GM12878 (cell line): ENCODE data around the gene MATN3. TPM values are rescaled to one million over a fixed set of nuclear protein-coding genes. Genes with fewer than 3 reads are reported as not detected.

Experiments
- ATAC-seq: fragments of 200-7000 bp; cut with Tn5 transposase; 3 replicates; pipeline ENCODE4 v1.9.1; 2020; ENCODE audit warnings: mild to moderate bottlenecking, moderate library complexity
- BruUV-seq: library from RNA; stranded (reverse); fragments of 400-500 nt; replicated peaks from 2 replicates; lab custom pipeline; 2021; lab: Mats Ljungman, UMichigan
- CTCF ChIA-PET: fragments of 300-600 bp; sonication (Branson Sonifier 250); formaldehyde crosslinking; extraction: SDS; loops from one replicate; lab custom pipeline; 2021; ENCODE audit warnings: inconsistent platforms; lab: Yijun Ruan, JAX
- POLR2A ChIA-PET: fragments of 350-600 bp; formaldehyde crosslinking; extraction: SDS; loops from one replicate; lab custom pipeline; 2021; ENCODE audit warnings: inconsistent platforms; lab: Charles Lee
- RAD21 ChIA-PET: fragments of 300-600 bp; sonication (Branson Sonifier 250); formaldehyde crosslinking; loops from one replicate; lab custom pipeline; 2023; ENCODE audit warnings: antibody characterized with exemption; ENCODE audit not compliant: unreplicated experiment; lab: Charles Lee
- SMC1A ChIA-PET: fragments of 300-600 bp; sonication (Branson Sonifier 250); formaldehyde crosslinking; loops from one replicate; lab custom pipeline; 2023; ENCODE audit not compliant: unreplicated experiment, uncharacterized antibody; lab: Charles Lee
- DNase-seq: peaks from one replicate; pipeline ENCODE4 v3.0.0-alpha.2; 2011; ENCODE audit warnings: low read depth, low spot score
- FAIRE-seq: peaks from 3 replicates; lab custom pipeline; 2011; peaks lifted over from hg19 to GRCh38; lab: Jason Lieb, UNC
- H2AFZ ChIP-seq: 2 replicates; pipeline ENCODE4 v1.6.0; 2011; ENCODE audit warnings: low read depth, low read length, control low read depth; ENCODE audit not compliant: control insufficient read depth
- H3K27ac ChIP-seq: 2 replicates; pipeline ENCODE4 v1.5.1; 2011; ENCODE audit warnings: control low read depth; ENCODE audit not compliant: control insufficient read depth, insufficient read depth
- H3K27me3 ChIP-seq, 2 experiments: replicated peaks in 1 of 2; 2 replicates each; pipeline versions ENCODE4 v1.6.0 to v1.6.1; 2011; ENCODE audit warnings: low read length in 1 of 2; ENCODE audit not compliant: control insufficient read depth in 2 of 2, insufficient read depth in 2 of 2
- H3K36me3 ChIP-seq, 2 experiments: 2 replicates each; pipeline ENCODE4 v1.5.1; 2011; ENCODE audit warnings: low read length in 1 of 2; ENCODE audit not compliant: control insufficient read depth in 2 of 2, insufficient read depth in 2 of 2
- H3K4me1 ChIP-seq: 2 replicates; pipeline ENCODE4 v1.6.1; 2011; ENCODE audit warnings: mild to moderate bottlenecking, low read length, moderate library complexity, mixed read lengths; ENCODE audit not compliant: control insufficient read depth, insufficient read depth
- H3K4me2 ChIP-seq: 2 replicates; pipeline ENCODE4 v1.6.0; 2011; ENCODE audit warnings: control low read depth; ENCODE audit not compliant: control insufficient read depth, insufficient read depth
- H3K4me3 ChIP-seq: fragments of 200-600 bp; sonication (generic); 2 replicates; pipeline ENCODE4 v1.5.1; 2016
- H3K79me2 ChIP-seq: 2 replicates; pipeline ENCODE4 v1.6.0; 2011; ENCODE audit warnings: low read length; ENCODE audit not compliant: control insufficient read depth, insufficient read depth
- H3K9ac ChIP-seq: 2 replicates; pipeline ENCODE4 v1.8.0; 2011; ENCODE audit warnings: low read length, control low read depth, mixed read lengths; ENCODE audit not compliant: control insufficient read depth, insufficient read depth
- H3K9me3 ChIP-seq: replicated peaks from 3 replicates; pipeline ENCODE4 v1.5.1; 2011; ENCODE audit warnings: mild to moderate bottlenecking, low read length; ENCODE audit not compliant: control insufficient read depth, insufficient read depth
- H4K20me1 ChIP-seq: 2 replicates; pipeline ENCODE4 v1.6.0; 2011; ENCODE audit not compliant: control insufficient read depth, insufficient read depth
- BHLHE40 ChIP-seq, 2 experiments: fragments of 450-650 bp in 1 of 2; IDR thresholded peaks; 2 replicates each; pipeline ENCODE4 v1.6.1; 2011 to 2017; ENCODE audit warnings: low read depth in 2 of 2, borderline replicate concordance in 1 of 2, improper control_type of control experiment in 1 of 2, low read length in 1 of 2, mild to moderate bottlenecking in 1 of 2
- BMI1 ChIP-seq: fragments of 450-650 bp; IDR thresholded peaks from 2 replicates; pipeline ENCODE4 v1.6.1; 2016; ENCODE audit warnings: mild to moderate bottlenecking, moderate library complexity, borderline replicate concordance
- CHD2 ChIP-seq: IDR thresholded peaks from 2 replicates; pipeline ENCODE4 v1.6.1; 2011; ENCODE audit warnings: low read depth, low read length, improper control_type of control experiment, borderline replicate concordance
- CHD4 ChIP-seq: fragments of 200-600 bp; sonication (generic); IDR thresholded peaks from 2 replicates; pipeline ENCODE4 v1.6.1; 2016; ENCODE audit warnings: mild to moderate bottlenecking
- CREB1 ChIP-seq: IDR thresholded peaks from 2 replicates; pipeline ENCODE4 v1.6.1; 2012; ENCODE audit warnings: low read depth, mild to moderate bottlenecking, inconsistent platforms
- CREM ChIP-seq: IDR thresholded peaks from 2 replicates; pipeline ENCODE4 v1.6.1; 2014; ENCODE audit warnings: antibody characterized with exemption, low read depth
- EED ChIP-seq: sonication (generic); IDR thresholded peaks from 2 replicates; pipeline ENCODE4 v1.6.1; 2016; ENCODE audit warnings: antibody characterized with exemption, low read depth
- EGR1 ChIP-seq, 2 experiments: IDR thresholded peaks; 1 replicate in 1 of 2; 2 replicates in 1 of 2; pipeline ENCODE4 v1.6.1; 2011 to 2012; ENCODE audit warnings: low read depth in 2 of 2, low read length in 2 of 2, borderline replicate concordance in 1 of 2, mild to moderate bottlenecking in 1 of 2, moderate library complexity in 1 of 2
- ELK1 ChIP-seq: IDR thresholded peaks from 2 replicates; pipeline ENCODE4 v1.6.1; 2012; ENCODE audit warnings: low read depth, low read length, improper control_type of control experiment
- HDAC6 ChIP-seq: fragments of 200-600 bp; sonication (generic); IDR thresholded peaks from one replicate; pipeline ENCODE4 v1.8.0; 2017; ENCODE audit warnings: antibody characterized with exemption; ENCODE audit not compliant: unreplicated experiment
- LARP7 ChIP-seq: fragments of 450-650 bp; IDR thresholded peaks from 2 replicates; pipeline ENCODE4 v1.6.1; 2017; ENCODE audit warnings: mild to moderate bottlenecking
- MXI1 ChIP-seq: fragments of 150-350 bp; IDR thresholded peaks from 2 replicates; pipeline ENCODE4 v1.6.1; 2011; ENCODE audit warnings: low read depth, mild to moderate bottlenecking, inconsistent platforms, low read length, improper control_type of control experiment
- NR2C2 ChIP-seq: IDR thresholded peaks from 2 replicates; pipeline ENCODE4 v1.6.1; 2011; ENCODE audit warnings: borderline replicate concordance, low read depth; ENCODE audit not compliant: control insufficient read depth, insufficient read length
- PAX5 ChIP-seq: IDR thresholded peaks from 2 replicates; pipeline ENCODE4 v1.6.1; 2011; ENCODE audit warnings: low read depth, low read length, borderline replicate concordance
- POLR2A ChIP-seq: IDR thresholded peaks from 2 replicates; pipeline ENCODE4 v1.6.1; 2011; ENCODE audit warnings: low read depth, mild to moderate bottlenecking, low read length
- POLR2AphosphoS2 ChIP-seq: IDR thresholded peaks from 2 replicates; pipeline ENCODE4 v1.6.1; 2011; ENCODE audit warnings: low read depth, mild to moderate bottlenecking, low read length, improper control_type of control experiment, moderate library complexity
- POLR2AphosphoS5 ChIP-seq: IDR thresholded peaks from 2 replicates; pipeline ENCODE4 v1.6.1; 2011; ENCODE audit warnings: mild to moderate bottlenecking, low read length, inconsistent platforms
- RELA ChIP-seq: fragments of 450-650 bp; IDR thresholded peaks from 2 replicates; pipeline ENCODE4 v1.8.0; 2014; ENCODE audit warnings: borderline replicate concordance; ENCODE audit not compliant: partially characterized antibody
- RUNX3 ChIP-seq: IDR thresholded peaks from 2 replicates; pipeline ENCODE4 v1.6.1; 2012; ENCODE audit warnings: low read length, inconsistent platforms
- SP1 ChIP-seq: IDR thresholded peaks from one replicate; pipeline ENCODE4 v1.6.1; 2011; ENCODE audit warnings: low read depth, low read length
- SRF ChIP-seq, 2 experiments: IDR thresholded peaks; 2 replicates each; pipeline ENCODE4 v1.6.1; 2011; ENCODE audit warnings: low read depth in 2 of 2, low read length in 2 of 2, mild to moderate bottlenecking in 1 of 2, moderate library complexity in 1 of 2
- WGBS: methylation state at CpG from one replicate; pipeline ENCODE4 v1.1.6; 2016; ENCODE audit warnings: low lambda C conversion rate; ENCODE audit not compliant: insufficient replicate concordance, insufficient coverage; ENCODE audit errors: missing lambda C conversion rate; 5-methylcytosine and 5-hydroxymethylcytosine counted together
- in situ Hi-C: fragments of 300-500 bp; cut with MboI; formaldehyde crosslinking; loops from 9 replicates; pipeline ENCODE4 v1.14.3; 2018; ENCODE audit warnings: mixed read lengths
- intact Hi-C: fragments of 100-400 bp; cut with micrococcal nuclease; formaldehyde crosslinking; loops from one replicate; pipeline ENCODE4 v1.14.2; 2022; ENCODE audit not compliant: unreplicated experiment
- polyA plus RNA-seq, 11 experiments: library from polyadenylated mRNA; depleted of rRNA in 4 of 11; unstranded in 6 of 11; stranded (reverse) in 5 of 11; fragments of >200 nt; fragmentation: Nextera tagmentation in 4 of 11; fragmentation: Illumina TruSeq in 1 of 11; extraction: Ambion mirVana in 4 of 11; extraction: Trizol in 1 of 11; gene quantifications; 1 replicate in 1 of 11; 2 replicates in 10 of 11; pipeline versions ENCODE4 v1.2.1 to v1.2.3, GENCODE V29; 2011 to 2016; ENCODE audit warnings: inconsistent platforms in 2 of 11, missing spikeins in 2 of 11, low read depth in 1 of 11
- total RNA-seq, 4 experiments: library from RNA; depleted of rRNA in 3 of 4; stranded (reverse); fragments of >200 nt in 3 of 4; fragmentation: Illumina TruSeq in 1 of 4; extraction: Trizol in 1 of 4; gene quantifications; 2 replicates each; pipeline versions ENCODE4 v1.2.1 to v1.2.3, GENCODE V29; 2013 to 2021

Gene MATN3
- total and polyA plus RNA-seq, 10 of the 15 experiments (the other 5 are each of a cell fraction or from before 2014, with no cell fraction given): 0.09 TPM; not detected in 9

DNA sequence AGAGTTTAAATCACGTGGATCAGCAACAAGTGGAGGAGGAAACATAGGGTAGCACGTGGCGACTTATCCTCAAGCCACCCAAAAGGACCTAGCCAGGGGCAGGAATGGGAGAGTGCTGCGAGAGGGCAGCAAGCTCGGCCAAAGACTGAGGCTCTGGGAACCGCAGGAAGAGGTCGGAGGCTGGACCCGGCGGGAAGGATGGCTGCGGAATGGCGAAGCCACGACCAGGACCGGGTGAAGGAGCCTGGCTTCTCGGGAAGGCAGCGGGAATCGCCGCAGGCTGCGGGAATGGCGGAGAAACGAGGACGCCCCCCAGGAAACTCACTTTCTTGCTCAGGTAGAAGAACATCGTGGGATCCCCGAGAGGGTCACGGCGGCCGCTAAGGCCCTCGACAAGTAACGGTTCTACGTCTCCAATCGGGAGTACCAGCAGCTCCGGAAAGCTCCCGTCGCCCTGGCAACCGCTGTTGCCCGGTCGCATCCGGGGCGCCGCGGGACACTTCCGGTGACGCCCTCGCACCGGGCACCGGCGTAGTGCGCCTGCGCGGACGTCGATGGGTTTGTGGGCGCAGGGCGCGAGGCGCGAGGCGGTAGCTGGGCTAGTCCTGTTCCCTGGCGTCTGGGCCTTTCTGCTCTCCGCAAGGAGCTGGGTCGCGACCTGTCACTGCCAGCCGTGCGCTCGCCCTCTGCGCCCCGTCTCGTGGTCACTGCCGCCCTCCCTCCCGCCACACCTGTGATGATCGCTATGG, 22.6 kb downstream of the MATN3 start, which contains the start of gene WDR35:
WDR35 (minus strand) TSS at position 439 of the 749 bp plus-strand sequence; CDS start at position 349, 90 bp downstream.
- ChIA-PET SMC1A (interaction anchor here (1.3 to 2.8 kb wide), 4 partner anchors 10 to 60 kb away, joined by 3 to 19 read pairs (median 5); partner anchors contain the start of gene LAPTM4A), CTCF (interaction anchor here (0.6 to 3.2 kb wide), 13 partner anchors 10 to 652 kb away, joined by 3 to 14 read pairs (median 3); partner anchors contain the start of gene SDC1), POLR2A (interaction anchor here (0.7 to 1.2 kb wide), 4 partner anchors 8 to 62 kb away, joined by 3 to 4 read pairs (median 3); partner anchors contain the start of gene LAPTM4A), RAD21 (interaction anchor here (0.7 to 2.0 kb wide), 7 partner anchors 21 to 337 kb away, joined by 3 to 5 read pairs (median 3); partner anchors contain the start of gene LAPTM4A)
- BruUV-seq: no TSS peak
- Histone ChIP-seq H3K9me3 (no peaks in the 10 kb centered on the region), H3K36me3 (no peaks in the 10 kb centered on the region), H3K27ac (peak within 1 kb of the TSS; percentile 28; the same call in 1 of the 2 replicates), H3K4me3 (peak within 1 kb of the TSS; percentile 95), H3K4me2 (peak within 1 kb of the TSS; percentile 93), H3K4me1 (peaks cover 6% of the 10 kb centered on the region; the same call in 1 of the 2 replicates), H3K27me3 (no peaks in the 10 kb centered on the region), H3K9ac (peak within 1 kb of the TSS; percentile 67), H2AFZ (peak within 1 kb of the TSS; percentile 97), H4K20me1 (no peaks in the 10 kb centered on the region), H3K79me2 (no peaks in the 10 kb centered on the region)
- WGBS: 1% methylated on average over 70 of the region's 70 CpGs
- in situ Hi-C loops (no loop called here), intact Hi-C loops (loop anchor here (2.0 kb wide), 1 partner anchor 89 kb away; the partner anchor contains the start of gene TTC32)
- FAIRE-seq (peak; percentile 87), DNase-seq (peak; percentile 53), ATAC-seq (peak; percentile 94)
- TF ChIP-seq HDAC6 (no peak), ELK1 (no peak), CREM (peak; percentile 55; the same call in 1 of the 2 replicates), SRF (IDR thresholded peaks at IDR 0.05; ENCODE audit: low read depth in 2 of 2, low read length in 2 of 2) (no peak), RUNX3 (peak; percentile 59), EED (peak; percentile 28; the same call in 1 of the 2 replicates), EGR1 (IDR thresholded peaks at IDR 0.05; ENCODE audit: borderline replicate concordance in 1 of 2, low read depth in 2 of 2, low read length in 2 of 2) (peak in 1 of 2 experiments; percentile 72; a peak in 2 of 3 replicates), PAX5 (peak; percentile 19; the same call in 1 of the 2 replicates), POLR2AphosphoS5 (peak; percentile 71; the same call in 1 of the 2 replicates), RELA (peak; percentile 41), LARP7 (peak; percentile 78), MXI1 (peak; percentile 77), POLR2A (peak; percentile 80), POLR2AphosphoS2 (peak; percentile 59; the same call in 1 of the 2 replicates), NR2C2 (no peak), BHLHE40 (IDR thresholded peaks at IDR 0.05; ENCODE audit: borderline replicate concordance in 1 of 2, low read depth in 2 of 2, low read length in 1 of 2) (peak in 1 of 2 experiments; percentile 11; a peak in 1 of 4 replicates), CHD2 (peak; percentile 34; the same call in 1 of the 2 replicates), CHD4 (no peak), SP1 (peak; percentile 6), BMI1 (peak; percentile 94), CREB1 (peak; percentile 18; the same call in 1 of the 2 replicates)
